ENCODE measurements around the gene GNPTG. TPM values are rescaled to one million over a fixed set of nuclear protein-coding genes. Genes with fewer than 3 reads are reported as not detected.

GNPTG gene
- total and polyA plus RNA-seq, 2 of the 13 experiments (the other 11 are each of a cell fraction or from before 2014, with no cell fraction given), result 22.7 to 71.1 TPM

DNA sequence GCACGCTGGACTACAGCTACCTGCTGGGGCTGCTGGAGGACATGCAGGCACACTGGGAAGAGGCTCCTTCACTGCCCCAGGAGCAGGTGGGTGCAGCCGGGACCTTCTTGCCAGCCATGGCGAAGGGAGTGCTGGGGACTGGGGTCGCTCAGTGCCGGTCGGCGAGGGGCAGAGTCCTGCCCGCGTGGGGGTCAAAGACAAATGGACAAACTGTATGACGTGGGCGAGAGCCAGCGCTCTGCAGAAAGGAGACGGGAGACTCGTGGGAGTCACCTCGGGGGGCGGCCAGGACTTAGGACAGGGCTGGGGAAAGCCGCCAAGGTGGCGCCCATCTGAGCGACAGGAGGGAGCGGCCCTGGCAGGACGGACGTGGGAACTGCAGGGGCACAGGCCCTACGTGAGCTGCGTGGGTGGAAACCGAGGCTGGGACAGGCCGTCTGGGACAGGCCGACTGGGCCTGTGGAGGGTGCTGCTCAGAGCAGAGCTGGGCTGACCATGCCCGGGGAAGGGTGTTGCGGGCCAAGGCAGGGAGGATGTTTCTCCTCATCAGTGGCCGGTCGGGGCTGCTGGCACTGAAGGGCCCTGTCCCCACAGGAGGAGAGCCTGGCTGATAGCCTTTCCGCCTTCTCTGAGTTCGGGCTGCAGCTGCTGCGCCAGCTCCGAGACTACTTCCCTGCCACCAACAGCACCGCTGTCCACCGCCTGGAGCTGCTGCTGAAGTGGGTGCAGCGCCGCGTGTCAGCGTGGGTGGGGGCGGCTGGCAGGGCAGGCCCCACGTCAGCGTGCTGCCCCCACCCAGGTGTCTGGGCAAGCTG lies 8.1 kb upstream of the GNPTG start (continued):
- 0 out of 2 replicates have a peak, but pooled peaks have one; percentile 33 for TF ChIP-seq ZNF724P (CRISPR knock-in tag; IDR thresholded peaks at IDR 0.05; ENCODE audit: borderline replicate concordance)
- TF ChIP-seq, protein P1, sequence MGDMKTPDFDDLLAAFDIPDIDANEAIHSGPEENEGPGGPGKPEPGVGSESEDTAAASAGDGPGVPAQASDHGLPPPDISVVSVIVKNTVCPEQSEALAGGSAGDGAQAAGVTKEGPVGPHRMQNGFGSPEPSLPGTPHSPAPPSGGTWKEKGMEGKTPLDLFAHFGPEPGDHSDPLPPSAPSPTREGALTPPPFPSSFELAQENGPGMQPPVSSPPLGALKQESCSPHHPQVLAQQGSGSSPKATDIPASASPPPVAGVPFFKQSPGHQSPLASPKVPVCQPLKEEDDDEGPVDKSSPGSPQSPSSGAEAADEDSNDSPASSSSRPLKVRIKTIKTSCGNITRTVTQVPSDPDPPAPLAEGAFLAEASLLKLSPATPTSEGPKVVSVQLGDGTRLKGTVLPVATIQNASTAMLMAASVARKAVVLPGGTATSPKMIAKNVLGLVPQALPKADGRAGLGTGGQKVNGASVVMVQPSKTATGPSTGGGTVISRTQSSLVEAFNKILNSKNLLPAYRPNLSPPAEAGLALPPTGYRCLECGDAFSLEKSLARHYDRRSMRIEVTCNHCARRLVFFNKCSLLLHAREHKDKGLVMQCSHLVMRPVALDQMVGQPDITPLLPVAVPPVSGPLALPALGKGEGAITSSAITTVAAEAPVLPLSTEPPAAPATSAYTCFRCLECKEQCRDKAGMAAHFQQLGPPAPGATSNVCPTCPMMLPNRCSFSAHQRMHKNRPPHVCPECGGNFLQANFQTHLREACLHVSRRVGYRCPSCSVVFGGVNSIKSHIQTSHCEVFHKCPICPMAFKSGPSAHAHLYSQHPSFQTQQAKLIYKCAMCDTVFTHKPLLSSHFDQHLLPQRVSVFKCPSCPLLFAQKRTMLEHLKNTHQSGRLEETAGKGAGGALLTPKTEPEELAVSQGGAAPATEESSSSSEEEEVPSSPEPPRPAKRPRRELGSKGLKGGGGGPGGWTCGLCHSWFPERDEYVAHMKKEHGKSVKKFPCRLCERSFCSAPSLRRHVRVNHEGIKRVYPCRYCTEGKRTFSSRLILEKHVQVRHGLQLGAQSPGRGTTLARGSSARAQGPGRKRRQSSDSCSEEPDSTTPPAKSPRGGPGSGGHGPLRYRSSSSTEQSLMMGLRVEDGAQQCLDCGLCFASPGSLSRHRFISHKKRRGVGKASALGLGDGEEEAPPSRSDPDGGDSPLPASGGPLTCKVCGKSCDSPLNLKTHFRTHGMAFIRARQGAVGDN (CRISPR knock-in tag; IDR thresholded peaks at IDR 0.05), result peak; percentile 61; the same call in 1 of the 2 replicates
- TF ChIP-seq, protein P2, sequence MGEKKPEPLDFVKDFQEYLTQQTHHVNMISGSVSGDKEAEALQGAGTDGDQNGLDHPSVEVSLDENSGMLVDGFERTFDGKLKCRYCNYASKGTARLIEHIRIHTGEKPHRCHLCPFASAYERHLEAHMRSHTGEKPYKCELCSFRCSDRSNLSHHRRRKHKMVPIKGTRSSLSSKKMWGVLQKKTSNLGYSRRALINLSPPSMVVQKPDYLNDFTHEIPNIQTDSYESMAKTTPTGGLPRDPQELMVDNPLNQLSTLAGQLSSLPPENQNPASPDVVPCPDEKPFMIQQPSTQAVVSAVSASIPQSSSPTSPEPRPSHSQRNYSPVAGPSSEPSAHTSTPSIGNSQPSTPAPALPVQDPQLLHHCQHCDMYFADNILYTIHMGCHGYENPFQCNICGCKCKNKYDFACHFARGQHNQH (CRISPR knock-in tag; IDR thresholded peaks at IDR 0.05), result no peak
- TF ChIP-seq, protein P3, sequence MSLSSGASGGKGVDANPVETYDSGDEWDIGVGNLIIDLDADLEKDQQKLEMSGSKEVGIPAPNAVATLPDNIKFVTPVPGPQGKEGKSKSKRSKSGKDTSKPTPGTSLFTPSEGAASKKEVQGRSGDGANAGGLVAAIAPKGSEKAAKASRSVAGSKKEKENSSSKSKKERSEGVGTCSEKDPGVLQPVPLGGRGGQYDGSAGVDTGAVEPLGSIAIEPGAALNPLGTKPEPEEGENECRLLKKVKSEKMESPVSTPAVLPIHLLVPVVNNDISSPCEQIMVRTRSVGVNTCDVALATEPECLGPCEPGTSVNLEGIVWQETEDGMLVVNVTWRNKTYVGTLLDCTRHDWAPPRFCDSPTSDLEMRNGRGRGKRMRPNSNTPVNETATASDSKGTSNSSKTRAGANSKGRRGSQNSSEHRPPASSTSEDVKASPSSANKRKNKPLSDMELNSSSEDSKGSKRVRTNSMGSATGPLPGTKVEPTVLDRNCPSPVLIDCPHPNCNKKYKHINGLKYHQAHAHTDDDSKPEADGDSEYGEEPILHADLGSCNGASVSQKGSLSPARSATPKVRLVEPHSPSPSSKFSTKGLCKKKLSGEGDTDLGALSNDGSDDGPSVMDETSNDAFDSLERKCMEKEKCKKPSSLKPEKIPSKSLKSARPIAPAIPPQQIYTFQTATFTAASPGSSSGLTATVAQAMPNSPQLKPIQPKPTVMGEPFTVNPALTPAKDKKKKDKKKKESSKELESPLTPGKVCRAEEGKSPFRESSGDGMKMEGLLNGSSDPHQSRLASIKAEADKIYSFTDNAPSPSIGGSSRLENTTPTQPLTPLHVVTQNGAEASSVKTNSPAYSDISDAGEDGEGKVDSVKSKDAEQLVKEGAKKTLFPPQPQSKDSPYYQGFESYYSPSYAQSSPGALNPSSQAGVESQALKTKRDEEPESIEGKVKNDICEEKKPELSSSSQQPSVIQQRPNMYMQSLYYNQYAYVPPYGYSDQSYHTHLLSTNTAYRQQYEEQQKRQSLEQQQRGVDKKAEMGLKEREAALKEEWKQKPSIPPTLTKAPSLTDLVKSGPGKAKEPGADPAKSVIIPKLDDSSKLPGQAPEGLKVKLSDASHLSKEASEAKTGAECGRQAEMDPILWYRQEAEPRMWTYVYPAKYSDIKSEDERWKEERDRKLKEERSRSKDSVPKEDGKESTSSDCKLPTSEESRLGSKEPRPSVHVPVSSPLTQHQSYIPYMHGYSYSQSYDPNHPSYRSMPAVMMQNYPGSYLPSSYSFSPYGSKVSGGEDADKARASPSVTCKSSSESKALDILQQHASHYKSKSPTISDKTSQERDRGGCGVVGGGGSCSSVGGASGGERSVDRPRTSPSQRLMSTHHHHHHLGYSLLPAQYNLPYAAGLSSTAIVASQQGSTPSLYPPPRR (CRISPR knock-in tag; IDR thresholded peaks at IDR 0.05; ENCODE audit: borderline replicate concordance), result 0 out of 2 replicates have a peak, but pooled peaks have one; percentile 11
- TF ChIP-seq, protein P4, sequence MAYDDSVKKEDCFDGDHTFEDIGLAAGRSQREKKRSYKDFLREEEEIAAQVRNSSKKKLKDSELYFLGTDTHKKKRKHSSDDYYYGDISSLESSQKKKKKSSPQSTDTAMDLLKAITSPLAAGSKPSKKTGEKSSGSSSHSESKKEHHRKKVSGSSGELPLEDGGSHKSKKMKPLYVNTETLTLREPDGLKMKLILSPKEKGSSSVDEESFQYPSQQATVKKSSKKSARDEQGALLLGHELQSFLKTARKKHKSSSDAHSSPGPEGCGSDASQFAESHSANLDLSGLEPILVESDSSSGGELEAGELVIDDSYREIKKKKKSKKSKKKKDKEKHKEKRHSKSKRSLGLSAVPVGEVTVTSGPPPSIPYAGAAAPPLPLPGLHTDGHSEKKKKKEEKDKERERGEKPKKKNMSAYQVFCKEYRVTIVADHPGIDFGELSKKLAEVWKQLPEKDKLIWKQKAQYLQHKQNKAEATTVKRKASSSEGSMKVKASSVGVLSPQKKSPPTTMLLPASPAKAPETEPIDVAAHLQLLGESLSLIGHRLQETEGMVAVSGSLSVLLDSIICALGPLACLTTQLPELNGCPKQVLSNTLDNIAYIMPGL (CRISPR knock-in tag; IDR thresholded peaks at IDR 0.05; ENCODE audit: borderline replicate concordance in 1 of 2, low read depth in 1 of 2), result 0 out of 4 replicates have a peak, but pooled peaks of 1 of the 2 experiments have one; percentile 2
- TF ChIP-seq, protein P5, sequence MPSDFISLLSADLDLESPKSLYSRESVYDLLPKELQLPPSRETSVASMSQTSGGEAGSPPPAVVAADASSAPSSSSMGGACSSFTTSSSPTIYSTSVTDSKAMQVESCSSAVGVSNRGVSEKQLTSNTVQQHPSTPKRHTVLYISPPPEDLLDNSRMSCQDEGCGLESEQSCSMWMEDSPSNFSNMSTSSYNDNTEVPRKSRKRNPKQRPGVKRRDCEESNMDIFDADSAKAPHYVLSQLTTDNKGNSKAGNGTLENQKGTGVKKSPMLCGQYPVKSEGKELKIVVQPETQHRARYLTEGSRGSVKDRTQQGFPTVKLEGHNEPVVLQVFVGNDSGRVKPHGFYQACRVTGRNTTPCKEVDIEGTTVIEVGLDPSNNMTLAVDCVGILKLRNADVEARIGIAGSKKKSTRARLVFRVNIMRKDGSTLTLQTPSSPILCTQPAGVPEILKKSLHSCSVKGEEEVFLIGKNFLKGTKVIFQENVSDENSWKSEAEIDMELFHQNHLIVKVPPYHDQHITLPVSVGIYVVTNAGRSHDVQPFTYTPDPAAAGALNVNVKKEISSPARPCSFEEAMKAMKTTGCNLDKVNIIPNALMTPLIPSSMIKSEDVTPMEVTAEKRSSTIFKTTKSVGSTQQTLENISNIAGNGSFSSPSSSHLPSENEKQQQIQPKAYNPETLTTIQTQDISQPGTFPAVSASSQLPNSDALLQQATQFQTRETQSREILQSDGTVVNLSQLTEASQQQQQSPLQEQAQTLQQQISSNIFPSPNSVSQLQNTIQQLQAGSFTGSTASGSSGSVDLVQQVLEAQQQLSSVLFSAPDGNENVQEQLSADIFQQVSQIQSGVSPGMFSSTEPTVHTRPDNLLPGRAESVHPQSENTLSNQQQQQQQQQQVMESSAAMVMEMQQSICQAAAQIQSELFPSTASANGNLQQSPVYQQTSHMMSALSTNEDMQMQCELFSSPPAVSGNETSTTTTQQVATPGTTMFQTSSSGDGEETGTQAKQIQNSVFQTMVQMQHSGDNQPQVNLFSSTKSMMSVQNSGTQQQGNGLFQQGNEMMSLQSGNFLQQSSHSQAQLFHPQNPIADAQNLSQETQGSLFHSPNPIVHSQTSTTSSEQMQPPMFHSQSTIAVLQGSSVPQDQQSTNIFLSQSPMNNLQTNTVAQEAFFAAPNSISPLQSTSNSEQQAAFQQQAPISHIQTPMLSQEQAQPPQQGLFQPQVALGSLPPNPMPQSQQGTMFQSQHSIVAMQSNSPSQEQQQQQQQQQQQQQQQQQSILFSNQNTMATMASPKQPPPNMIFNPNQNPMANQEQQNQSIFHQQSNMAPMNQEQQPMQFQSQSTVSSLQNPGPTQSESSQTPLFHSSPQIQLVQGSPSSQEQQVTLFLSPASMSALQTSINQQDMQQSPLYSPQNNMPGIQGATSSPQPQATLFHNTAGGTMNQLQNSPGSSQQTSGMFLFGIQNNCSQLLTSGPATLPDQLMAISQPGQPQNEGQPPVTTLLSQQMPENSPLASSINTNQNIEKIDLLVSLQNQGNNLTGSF (CRISPR knock-in tag; IDR thresholded peaks at IDR 0.05), result no peak
- 0 out of 2 replicates have a peak, but pooled peaks have one; percentile 4 for TF ChIP-seq RXRA (CRISPR knock-in tag; IDR thresholded peaks at IDR 0.05)
- no peak for TF ChIP-seq PRMT3 (CRISPR knock-in tag; IDR thresholded peaks at IDR 0.05; ENCODE audit: borderline replicate concordance, low read depth)
